ENCODE measurements around the gene MT1H.
A peak's percentile ranks its signal among the peaks of the same experiment; 100 is the strongest.
"Not testable (repeated sequence)": the region's sequence is repeated elsewhere in the genome, so short reads cannot be mapped to it uniquely, and the experiment has no call there.

MT1H gene

GRCh38 chr16:56672761-56673536, 3.3 kb downstream of the MT1H start:
- H3K4me3 ChIP-seq, result no peak overlapping the region
- H3K9ac ChIP-seq, result peak overlapping the region; percentile 71; the same call in 1 of the 2 replicates
- no peaks in the 10 kb centered on the region for H3K9me3 ChIP-seq
- peaks cover 29% of the 10 kb centered on the region for H4K20me1 ChIP-seq
- peak overlapping the region; percentile 89 for H3K4me2 ChIP-seq
- TF ChIP-seq Cebpa-rat (IDR thresholded peaks at IDR 0.05), result peak; percentile 73
- peaks cover 83% of the 10 kb centered on the region for H3K27me3 ChIP-seq
- peaks cover 79% of the 10 kb centered on the region for H3K4me1 ChIP-seq
- no peak overlapping the region for H3K27ac ChIP-seq
- no peaks in the 10 kb centered on the region for H3K36me3 ChIP-seq

DNA sequence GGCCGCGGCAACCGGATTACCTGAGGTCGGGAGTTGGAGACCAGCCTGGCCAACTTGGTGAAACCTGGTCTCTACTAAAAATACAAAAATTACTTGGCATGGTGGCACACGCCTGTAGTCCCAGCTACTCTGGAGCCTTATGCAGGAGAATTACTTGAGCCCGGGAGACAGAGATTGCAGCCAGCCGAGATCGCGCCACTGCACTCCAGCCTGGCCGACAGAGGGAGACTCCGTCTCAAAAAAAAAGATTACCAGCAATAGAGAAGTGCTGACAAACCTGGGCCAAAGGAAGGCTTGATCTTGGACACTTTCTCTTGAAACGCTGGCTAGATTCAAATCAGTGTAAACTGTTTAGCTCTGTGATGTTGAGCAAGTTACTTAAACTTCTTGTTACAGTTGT, 4.3 kb downstream of the MT1H start:
- peak overlapping the region; percentile 71; the same call in 1 of the 2 replicates for H3K9ac ChIP-seq
- H3K4me3 ChIP-seq, result 0 out of 2 replicates have a peak overlapping the region, but pooled peaks have one; percentile 25
- no peaks in the 10 kb centered on the region for H3K36me3 ChIP-seq
- H3K4me1 ChIP-seq, result peaks cover 73% of the 10 kb centered on the region
- no peaks in the 10 kb centered on the region for H3K9me3 ChIP-seq
- H3K27me3 ChIP-seq, result peaks cover 74% of the 10 kb centered on the region
- peak overlapping the region; percentile 89 for H3K4me2 ChIP-seq
- no peak for TF ChIP-seq Cebpa-rat (IDR thresholded peaks at IDR 0.05)
- H3K27ac ChIP-seq, result peak overlapping the region; percentile 82
- H4K20me1 ChIP-seq, result peaks cover 19% of the 10 kb centered on the region

DNA sequence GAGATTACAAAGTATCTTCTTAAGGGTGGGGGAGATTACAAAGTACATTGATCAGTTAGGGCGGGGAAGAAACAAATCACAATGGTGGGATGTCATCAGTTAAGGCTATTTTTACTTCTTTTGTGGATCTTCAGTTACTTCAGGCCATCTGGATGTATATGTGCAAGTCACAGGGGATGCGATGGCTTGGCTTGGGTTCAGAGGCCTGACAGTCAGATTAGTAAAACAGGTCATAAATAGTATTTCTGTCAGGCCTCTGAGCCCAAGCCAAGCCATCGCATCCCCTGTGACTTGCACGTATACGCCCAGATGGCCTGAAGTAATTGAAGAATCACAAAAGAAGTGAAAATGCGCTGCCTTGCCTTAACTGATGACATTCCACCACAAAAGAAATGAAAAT, 5.0 kb downstream of the MT1H start:
- Histone ChIP-seq H3K27me3 (peaks cover 67% of the 10 kb centered on the region), H3K4me3 (peak overlapping the region; percentile 65; the same call in 1 of the 2 replicates), H3K9ac (peak overlapping the region; percentile 82), H3K4me2 (peak overlapping the region; percentile 89), H4K20me1 (peaks cover 12% of the 10 kb centered on the region; the same call in 1 of the 2 replicates), H3K4me1 (peaks cover 67% of the 10 kb centered on the region), H3K27ac (peak overlapping the region; percentile 88)
- H3K36me3 ChIP-seq, H3K9me3 ChIP-seq: not testable (repeated sequence)

DNA sequence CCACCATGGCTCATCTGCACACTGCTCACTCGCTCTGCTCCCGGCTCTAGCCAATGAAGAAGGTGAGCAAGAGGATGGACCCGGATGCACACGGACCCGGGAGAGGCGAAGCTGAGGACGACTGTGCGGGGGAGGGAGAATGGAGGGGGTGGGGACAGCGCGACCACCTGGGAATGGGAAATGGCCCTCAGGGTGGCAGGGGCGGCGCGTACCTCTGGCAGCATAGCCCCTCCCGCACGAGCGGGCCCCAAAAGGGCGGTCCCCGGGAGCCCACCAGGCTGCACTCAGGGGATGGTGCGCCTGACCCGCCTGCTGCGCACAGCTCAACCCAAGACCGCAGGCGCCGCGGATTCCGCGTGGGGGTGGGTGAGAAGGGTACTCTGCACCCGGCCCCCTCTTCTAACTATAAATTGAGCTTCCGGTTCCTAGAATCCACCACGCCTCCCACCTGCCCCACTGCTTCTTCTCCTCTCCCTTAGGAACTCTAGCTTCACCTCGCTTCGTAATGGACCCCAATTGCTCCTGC, 6.1 kb downstream of the MT1H start:
- Histone ChIP-seq H3K4me3 (peak overlapping the region; percentile 65), H3K4me2 (peak overlapping the region; percentile 89), H4K20me1 (peaks cover under 1% of the 10 kb centered on the region; the same call in 1 of the 2 replicates), H3K4me1 (peaks cover 65% of the 10 kb centered on the region), H3K9me3 (no peaks in the 10 kb centered on the region), H3K27me3 (peaks cover 55% of the 10 kb centered on the region), H3K36me3 (no peaks in the 10 kb centered on the region), H3K27ac (peak overlapping the region; percentile 88), H3K9ac (peak overlapping the region; percentile 82)
- no peak for TF ChIP-seq Cebpa-rat (IDR thresholded peaks at IDR 0.05)

GRCh38 chr16:56677474-56677873, 7.9 kb downstream of the MT1H start:
- Histone ChIP-seq H3K36me3 (no peaks in the 10 kb centered on the region), H3K4me2 (no peak overlapping the region; the same call in 1 of the 2 replicates), H4K20me1 (no peaks in the 10 kb centered on the region), H3K4me1 (peaks cover 69% of the 10 kb centered on the region), H3K9ac (no peak overlapping the region), H3K27me3 (peaks cover 38% of the 10 kb centered on the region), H3K4me3 (no peak overlapping the region), H3K9me3 (no peaks in the 10 kb centered on the region), H3K27ac (no peak overlapping the region)
- TF ChIP-seq Cebpa-rat (IDR thresholded peaks at IDR 0.05), result no peak

DNA sequence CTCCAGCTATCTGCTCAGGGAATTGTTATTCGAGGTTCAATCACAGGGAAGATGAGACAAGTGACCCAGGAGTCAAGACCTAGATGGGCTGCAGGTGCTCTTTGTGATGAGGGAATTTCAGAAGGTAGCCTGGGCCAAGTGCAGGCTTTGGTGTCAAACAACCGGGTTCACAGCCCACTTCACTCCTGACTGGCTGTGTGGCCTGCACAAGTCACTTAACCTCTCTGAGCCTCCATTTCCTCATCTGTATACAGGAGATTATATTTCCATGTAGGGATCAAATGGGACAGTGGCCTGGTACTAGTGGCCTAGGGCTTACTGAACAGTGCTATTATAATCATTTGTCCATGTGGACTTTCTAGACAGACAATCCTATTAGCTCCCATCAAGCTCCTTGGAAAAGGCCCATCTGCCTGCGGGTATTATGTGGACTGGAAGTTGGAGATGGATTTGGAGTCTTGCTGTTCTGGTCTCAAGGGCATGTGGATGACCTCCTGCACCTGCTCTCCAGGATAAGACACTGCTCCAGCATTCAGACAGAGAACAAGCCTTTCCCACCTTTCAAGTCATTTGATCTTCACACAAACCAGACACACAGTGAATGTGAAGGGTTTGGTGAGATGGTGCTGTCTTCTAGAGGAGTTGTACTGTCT, 9.6 kb downstream of the MT1H start:
- no peak for TF ChIP-seq Cebpa-rat (IDR thresholded peaks at IDR 0.05)
- H3K4me1 ChIP-seq, result peaks cover 69% of the 10 kb centered on the region
- no peak overlapping the region for H3K4me3 ChIP-seq
- H3K9me3 ChIP-seq, result no peaks in the 10 kb centered on the region
- no peak overlapping the region for H3K9ac ChIP-seq
- peaks cover 28% of the 10 kb centered on the region for H3K27me3 ChIP-seq
- H3K27ac ChIP-seq, result no peak overlapping the region
- H4K20me1 ChIP-seq, result no peaks in the 10 kb centered on the region
- no peak overlapping the region for H3K4me2 ChIP-seq
- peaks cover 5% of the 10 kb centered on the region; the same call in 1 of the 2 replicates for H3K36me3 ChIP-seq

GRCh38 chr16:56679818-56680217, 10.2 kb downstream of the MT1H start:
- no peak overlapping the region for H3K9ac ChIP-seq
- TF ChIP-seq Cebpa-rat (IDR thresholded peaks at IDR 0.05), result no peak
- H3K9me3 ChIP-seq, result no peaks in the 10 kb centered on the region
- peaks cover 72% of the 10 kb centered on the region for H3K4me1 ChIP-seq
- no peak overlapping the region for H3K4me3 ChIP-seq
- no peak overlapping the region for H3K27ac ChIP-seq
- no peak overlapping the region for H3K4me2 ChIP-seq
- peaks cover 5% of the 10 kb centered on the region; the same call in 1 of the 2 replicates for H3K36me3 ChIP-seq
- H3K27me3 ChIP-seq, result peaks cover 27% of the 10 kb centered on the region
- no peaks in the 10 kb centered on the region for H4K20me1 ChIP-seq

GRCh38 chr16:56681939-56682702, 12.5 kb downstream of the MT1H start, which contains the start of gene MT1X:
Gene MT1X (plus strand): TSS chr16:56682470. CDS start chr16:56682541, 71 bp downstream.
- Histone ChIP-seq H3K4me1 (peaks cover 72% of the 10 kb centered on the region), H3K9me3 (peaks cover 10% of the 10 kb centered on the region; the same call in 1 of the 2 replicates), H4K20me1 (no peaks in the 10 kb centered on the region), H3K4me2 (peak within 1 kb of the TSS; percentile 89), H3K36me3 (peaks cover 19% of the 10 kb centered on the region; the same call in 1 of the 2 replicates), H3K9ac (peak within 1 kb of the TSS; percentile 87), H3K4me3 (peak within 1 kb of the TSS; percentile 75), H3K27ac (peak within 1 kb of the TSS; percentile 82), H3K27me3 (peaks cover 4% of the 10 kb centered on the region)
- TF ChIP-seq Cebpa-rat (IDR thresholded peaks at IDR 0.05), result no peak

GRCh38 chr16:56682703-56683397, 13.2 kb downstream of the MT1H start:
- Histone ChIP-seq H3K4me3 (peak overlapping the region; percentile 75), H3K4me2 (peak overlapping the region; percentile 89), H3K9ac (peak overlapping the region; percentile 87), H3K27ac (peak overlapping the region; percentile 82), H3K9me3 (peaks cover 10% of the 10 kb centered on the region; the same call in 1 of the 2 replicates), H4K20me1 (no peaks in the 10 kb centered on the region), H3K27me3 (no peaks in the 10 kb centered on the region), H3K36me3 (peaks cover 19% of the 10 kb centered on the region; the same call in 1 of the 2 replicates), H3K4me1 (peaks cover 72% of the 10 kb centered on the region)
- no peak for TF ChIP-seq Cebpa-rat (IDR thresholded peaks at IDR 0.05)
